ENCODE data around the gene MYO5A.

DNA sequence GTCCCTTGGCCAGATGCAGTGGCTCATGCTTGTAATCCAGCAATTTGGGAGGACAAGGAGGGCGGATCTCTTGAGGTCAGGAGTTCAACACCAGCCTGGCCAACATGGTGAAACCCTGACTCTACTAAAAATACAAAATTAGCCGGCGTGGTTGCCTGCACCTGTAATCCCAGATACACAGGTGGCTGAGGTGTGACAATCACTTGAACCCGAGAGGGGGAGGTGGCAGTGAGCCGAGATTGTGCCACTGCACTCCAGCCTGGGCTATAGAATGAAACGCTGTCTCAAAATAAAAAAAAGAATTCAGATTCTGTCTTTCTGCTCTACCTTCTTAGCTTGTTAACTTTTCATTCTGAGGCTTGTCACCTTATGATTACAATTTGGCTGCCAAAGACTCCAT is 22.1 kb downstream of the MYO5A start:
- TF ChIP-seq EZH2 (IDR thresholded peaks at IDR 0.05; ENCODE audit: low read length), result no peak
- TF ChIP-seq, protein P1, sequence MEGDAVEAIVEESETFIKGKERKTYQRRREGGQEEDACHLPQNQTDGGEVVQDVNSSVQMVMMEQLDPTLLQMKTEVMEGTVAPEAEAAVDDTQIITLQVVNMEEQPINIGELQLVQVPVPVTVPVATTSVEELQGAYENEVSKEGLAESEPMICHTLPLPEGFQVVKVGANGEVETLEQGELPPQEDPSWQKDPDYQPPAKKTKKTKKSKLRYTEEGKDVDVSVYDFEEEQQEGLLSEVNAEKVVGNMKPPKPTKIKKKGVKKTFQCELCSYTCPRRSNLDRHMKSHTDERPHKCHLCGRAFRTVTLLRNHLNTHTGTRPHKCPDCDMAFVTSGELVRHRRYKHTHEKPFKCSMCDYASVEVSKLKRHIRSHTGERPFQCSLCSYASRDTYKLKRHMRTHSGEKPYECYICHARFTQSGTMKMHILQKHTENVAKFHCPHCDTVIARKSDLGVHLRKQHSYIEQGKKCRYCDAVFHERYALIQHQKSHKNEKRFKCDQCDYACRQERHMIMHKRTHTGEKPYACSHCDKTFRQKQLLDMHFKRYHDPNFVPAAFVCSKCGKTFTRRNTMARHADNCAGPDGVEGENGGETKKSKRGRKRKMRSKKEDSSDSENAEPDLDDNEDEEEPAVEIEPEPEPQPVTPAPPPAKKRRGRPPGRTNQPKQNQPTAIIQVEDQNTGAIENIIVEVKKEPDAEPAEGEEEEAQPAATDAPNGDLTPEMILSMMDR (optimal IDR thresholded peaks at IDR 0.05 in 1 of 3, IDR thresholded peaks at IDR 0.05 in 1 of 3, conservative IDR thresholded peaks at IDR 0.05 in 1 of 3; ENCODE audit: extremely low read depth in 1 of 3, insufficient read depth in 2 of 3, low read length in 3 of 3), result no peak
